Measurements from ENCODE around the gene PACSIN1.

The PACSIN1 gene

DNA sequence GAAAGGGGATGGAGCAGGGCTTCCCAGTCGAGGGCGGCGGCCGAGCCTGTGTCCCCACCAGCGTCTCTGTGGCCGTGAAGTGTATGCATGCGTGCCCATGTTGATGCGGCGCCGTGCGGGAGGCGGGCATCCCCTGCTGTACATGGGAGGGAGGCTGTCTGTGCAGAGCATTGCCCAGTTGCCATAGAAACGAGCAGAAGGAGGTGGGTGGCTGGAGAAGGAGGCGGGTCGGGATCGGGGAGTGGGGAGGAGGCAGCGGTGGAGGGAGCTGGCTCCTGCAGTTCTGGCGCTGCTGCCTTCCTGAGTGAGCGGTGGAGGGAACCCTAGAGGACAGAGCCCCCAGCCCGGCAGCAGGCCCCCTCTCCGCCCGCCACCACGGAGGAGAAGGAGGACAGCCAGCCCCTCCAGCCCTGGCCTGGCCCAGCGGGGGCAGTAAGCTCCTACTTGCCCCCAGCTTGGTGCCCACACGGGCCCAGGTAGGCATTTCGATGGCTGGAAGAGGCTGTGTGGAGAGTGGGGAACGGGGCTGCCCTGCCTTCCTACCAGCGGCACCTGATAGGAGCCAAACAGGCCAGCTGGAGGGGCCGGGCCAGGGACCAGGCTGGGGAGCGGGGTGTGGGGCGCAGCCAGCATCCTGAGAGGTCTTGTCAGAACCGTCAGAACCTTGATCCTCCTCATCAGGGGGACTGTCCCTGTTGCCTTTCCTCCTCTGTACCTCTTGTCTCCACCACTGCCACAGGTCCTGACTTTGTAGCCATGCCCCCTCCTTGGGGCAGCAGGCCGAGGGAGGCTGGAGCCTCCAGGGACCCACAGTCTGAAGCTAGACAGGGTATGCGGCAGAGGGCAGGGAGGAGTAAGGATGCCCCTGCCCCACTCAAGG is 49.0 kb downstream of the PACSIN1 start:
- no peak for DNase-seq (ENCODE audit: low read depth in 2 of 2)

DNA sequence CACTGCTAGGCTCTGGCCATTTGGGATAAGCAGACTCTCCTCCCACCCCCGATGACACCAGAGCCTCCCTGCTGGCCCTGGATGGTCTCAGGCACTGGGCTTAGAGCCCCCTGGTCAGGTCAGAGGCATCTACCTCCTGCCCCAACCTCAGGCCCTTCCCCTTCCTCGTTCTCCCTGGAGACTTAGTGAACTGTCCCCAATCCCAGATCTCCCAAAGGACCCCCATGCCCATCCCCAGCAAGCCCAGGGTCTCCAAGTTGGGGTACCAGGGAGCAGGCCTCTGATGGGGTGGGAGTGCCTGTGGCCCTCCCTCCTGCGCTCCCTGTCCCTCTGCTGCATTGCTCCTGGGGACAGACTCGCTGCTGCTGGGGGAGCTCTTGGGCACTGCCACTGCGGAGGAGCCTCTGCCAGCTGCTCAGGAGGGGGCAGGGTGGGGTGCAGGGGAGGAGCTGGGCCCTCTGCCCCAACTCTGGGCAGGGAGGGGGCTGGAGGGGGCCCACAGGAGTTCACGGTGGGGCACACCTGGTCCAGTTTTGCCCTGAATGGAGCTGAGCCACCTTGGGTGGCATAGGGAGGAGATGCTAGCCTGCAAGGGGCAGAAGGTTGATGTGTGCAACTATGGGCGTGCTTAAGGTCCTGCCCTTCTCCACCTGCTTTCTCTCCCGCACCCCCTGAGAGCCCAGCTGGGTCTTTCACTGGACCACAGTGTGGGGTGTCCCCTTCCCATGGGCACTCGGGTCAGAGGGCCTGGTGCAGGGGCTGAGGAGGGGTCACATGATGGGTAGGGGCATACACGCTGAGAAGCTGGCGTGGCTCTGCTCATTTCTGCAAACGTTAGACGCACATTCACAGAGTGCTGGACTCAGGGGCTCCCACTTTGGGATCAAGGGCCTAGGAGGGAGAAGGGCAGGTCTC is 49.9 kb downstream of the PACSIN1 start:
- DNase-seq (ENCODE audit: low read depth in 2 of 2), result no peak

DNA sequence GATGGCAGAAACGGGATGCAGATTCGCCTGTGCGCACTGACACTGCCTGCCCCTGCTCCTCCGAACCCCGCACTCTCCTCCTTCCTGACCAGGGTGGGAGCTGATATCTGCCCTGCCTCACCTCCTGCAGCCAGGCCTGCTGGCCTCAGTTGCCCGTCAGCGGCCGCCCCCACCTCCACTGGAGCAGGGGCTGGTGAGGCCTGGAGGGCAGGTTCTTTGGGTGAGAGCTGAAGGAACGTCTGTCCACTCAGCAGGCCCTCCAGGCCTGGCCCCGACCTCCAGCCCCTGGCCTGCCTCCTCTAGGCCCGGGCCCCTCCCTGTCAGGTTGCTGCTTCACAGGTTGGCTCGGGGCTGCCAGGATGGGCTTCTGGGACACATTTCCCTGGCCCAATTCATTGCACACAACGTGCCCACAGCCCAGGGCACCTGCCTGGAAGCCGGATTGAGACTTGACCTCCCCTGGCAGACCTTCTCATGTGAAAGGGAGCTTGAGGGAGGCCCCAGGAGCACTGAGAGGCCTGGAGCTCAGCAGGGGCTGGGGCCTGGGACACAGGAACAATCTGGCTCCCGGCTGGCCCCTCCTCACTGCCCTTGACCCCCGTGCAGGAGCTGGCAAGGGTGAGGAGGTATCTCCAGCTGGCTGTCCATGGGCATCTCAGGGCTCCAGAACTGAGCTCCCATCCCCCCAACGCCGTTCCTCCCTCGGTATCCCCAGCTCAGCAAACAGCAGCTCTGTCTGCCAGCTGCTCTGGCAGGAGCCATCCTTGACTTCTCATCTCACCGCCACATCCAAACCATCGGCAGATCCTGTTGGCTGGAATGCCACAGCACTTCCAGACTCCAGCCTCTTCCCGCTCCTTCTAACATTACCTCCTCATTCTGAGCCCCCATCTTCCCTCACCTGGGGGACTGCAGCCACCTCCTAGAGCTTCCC is 50.8 kb downstream of the PACSIN1 start:
- DNase-seq (ENCODE audit: low read depth in 2 of 2), result no peak

DNA sequence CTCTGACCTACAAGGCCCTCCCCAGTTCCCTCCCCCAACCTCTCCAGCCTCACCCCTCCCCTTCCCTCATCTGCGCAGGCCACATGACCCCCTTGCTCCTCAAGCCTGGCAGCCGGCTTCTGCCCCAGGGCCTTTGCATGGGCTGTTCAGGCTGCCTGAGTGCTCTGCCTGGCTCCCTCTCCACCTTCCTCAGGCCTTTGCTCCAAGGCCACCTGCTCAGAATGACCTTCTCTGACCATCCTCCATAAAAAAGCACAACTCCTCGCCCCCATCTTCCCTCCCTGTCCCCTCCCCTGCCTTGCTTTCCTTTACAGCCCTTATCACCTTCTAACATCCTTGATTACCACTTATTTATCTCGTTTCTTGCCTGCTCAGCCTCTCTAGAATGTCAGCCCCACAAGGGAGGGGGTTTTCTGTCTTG is 51.6 kb downstream of the PACSIN1 start:
- no peak for DNase-seq (ENCODE audit: low read depth in 2 of 2)

DNA sequence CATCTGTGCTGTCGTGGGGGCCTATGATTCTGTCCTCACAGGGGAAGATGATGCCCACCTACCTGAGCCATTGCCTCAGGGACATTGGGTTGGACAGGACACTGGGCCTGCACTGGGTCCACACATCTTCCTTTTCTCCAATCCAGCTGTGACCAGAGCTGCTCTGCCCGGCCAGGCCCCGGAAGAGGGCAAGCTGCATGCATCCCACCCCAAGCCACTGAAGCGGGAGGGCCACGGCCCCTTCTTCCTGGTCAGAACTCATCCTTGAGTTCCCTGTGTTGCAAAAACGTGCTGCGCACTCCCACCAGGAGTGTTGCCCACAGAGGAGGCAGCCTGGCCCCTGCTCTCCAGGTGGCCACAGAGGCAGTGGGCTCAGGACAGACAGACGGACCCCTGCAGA is 52.1 kb downstream of the PACSIN1 start:
- DNase-seq (ENCODE audit: low read depth in 2 of 2), result no peak

DNA sequence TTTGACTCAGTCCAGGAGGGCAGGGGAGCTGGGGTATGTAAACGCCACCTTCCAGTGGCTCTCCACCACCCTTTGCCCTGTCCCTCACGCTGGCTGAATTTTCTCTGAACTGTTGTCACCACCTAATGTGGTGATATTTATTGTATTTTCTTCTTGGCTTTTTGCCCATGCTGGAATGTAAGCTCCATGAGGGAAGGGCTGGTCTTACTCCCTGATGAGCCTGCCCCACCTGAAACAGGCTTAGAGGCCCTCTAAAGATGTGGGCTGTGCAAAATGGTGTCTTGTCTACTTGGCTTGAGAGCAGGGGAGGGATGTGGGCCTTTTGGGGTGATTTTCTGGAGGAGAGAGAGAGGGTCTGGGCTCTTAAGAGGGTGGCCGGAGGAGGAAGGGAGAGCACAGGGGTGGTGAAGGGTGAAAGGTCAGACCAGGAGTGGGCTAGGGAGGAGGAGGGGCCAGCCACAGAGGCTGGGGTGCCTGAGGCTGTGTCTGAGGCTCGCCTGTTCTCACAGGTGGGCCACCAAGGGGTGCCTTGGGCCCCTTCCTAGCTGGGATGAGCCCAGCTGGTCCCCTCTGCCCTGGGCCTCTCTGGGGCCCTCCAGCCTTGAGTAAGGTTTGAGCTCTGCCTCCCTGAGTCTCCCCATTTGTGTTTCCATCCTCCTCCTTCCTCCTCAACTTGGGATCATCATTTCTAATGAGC is 52.9 kb downstream of the PACSIN1 start:
- no peak for DNase-seq (ENCODE audit: low read depth in 2 of 2)

DNA sequence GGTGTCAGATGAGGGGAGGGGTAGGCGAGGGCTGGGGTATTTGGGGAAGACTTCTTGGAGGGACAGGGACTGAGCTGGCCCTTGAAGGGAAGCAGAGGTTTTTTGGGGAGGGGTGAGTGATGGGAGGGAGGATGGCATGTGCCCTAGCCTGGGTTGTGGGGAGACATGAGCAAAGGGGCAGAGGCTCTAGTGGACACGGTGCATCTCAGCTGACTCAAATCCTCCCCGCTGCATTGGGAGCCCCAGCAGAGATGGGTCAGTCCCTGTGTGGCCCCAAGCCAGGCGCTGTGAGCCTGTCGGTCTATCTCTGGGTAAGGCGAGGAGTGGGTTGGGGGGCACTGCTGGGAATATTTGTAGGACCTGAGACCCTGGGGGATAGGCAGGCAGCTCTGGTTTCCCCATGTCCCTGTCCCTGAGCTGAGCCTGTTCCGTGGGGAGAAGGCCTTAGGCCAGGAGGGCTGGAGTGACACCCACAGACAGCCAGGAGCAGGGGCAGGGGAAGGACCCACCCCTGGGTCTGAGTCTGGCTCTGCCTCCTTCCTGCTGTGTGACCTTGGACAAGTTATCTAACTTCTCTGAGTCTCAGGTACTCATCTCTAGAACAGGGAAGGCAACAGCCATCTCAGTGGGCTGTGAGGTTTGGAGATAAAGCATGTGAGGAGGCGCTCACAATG is 54.2 kb downstream of the PACSIN1 start:
- no peak for DNase-seq (ENCODE audit: low read depth in 2 of 2)

DNA sequence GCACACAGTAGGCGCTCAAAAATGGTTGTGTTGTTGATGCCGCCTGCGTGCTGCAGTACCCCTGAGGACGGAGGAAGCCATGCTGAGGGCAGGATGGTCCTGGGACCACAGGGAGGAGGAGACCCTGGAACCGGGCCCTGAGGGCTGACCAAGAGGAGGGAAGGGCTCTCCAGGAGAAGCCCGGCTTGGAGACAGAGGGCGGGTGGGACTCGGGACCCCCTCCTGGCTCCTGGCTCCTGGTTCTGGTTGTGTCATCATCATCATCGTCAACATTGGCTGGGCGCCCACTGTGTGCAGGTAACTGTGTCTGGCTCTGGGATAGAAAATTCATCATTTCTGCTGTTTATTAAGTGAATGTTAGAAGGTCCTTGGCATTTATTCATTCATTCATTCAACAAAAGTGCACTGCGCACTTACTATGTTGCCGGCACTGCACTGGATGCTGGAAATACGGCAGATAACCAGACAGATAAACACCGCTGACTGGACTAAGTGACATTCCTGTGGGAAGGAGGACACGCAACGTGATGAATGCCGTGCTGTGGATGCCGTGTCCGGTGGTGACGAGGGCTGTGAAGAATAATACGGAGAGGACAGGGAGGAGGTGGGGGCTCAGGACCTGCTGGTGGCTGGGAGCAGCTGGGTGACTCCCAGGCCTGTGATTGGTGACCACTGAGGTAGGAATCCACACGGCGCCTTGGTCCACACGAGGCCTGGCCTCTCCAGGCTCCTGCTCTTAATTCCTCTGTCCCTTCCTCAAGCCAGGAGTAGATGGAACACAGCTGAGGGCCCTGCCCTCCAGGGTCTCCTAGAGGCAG is 55.0 kb downstream of the PACSIN1 start:
- DNase-seq (ENCODE audit: low read depth in 2 of 2), result no peak

DNA sequence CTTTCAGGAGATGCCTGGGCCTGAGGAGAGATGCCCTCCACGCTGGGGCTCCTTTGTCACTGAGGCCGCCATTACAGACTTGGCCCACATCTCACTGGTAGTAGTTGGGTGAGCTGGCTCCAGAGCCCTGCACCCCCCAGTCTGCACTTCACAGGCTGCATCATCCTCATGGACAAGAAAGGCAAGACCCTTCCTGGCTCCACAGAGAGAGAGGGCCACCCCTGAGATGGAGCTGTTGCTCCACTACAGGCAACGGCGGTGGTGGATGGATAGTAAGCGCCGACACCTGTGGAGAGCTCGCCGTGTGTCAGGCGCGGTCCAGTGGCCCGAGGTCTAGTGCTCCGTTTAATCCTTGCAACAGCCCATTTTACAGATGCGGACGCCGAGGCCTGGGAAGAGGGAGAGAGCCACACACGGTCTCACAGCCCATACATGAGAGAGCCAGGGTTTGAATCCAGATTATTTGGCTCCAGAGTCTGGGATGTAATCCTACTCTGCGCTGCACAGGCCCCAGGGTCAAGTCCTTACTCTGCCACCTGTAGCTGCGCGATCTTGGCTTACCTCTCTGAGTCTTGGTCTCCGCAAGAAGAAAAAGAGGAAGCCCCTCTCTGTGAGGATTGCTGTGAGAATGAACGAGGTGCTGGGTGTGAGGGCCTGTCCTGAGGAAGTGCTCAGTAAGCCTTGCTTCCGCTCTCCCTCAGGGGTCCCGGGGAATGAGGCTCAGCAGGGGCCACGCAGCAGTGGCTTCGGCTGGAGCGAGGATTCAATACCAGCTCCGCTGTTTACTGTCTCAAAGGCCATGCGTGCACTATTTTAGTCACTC is 55.8 kb downstream of the PACSIN1 start:
- no peak for DNase-seq (ENCODE audit: low read depth in 2 of 2)

DNA sequence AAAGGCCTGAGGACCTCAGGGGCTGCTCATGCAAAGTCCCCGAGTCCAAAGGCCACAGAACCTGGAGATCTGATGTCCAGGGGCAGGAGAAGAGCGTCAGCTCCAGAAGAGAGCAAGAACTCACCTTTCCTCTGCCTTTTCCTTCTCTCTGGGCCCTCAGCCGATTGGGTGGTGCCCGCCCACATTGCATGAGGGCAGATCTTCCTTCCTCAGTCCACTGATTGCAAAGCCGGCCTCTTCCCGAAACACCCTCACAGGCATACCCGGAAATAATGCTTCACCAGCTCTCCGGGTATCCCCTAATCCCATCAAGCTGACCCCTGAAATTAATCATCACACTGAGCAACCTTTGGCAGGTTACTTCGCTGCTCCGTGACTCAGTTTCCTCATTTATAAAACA is 56.9 kb downstream of the PACSIN1 start:
- DNase-seq (ENCODE audit: low read depth in 2 of 2), result no peak

DNA sequence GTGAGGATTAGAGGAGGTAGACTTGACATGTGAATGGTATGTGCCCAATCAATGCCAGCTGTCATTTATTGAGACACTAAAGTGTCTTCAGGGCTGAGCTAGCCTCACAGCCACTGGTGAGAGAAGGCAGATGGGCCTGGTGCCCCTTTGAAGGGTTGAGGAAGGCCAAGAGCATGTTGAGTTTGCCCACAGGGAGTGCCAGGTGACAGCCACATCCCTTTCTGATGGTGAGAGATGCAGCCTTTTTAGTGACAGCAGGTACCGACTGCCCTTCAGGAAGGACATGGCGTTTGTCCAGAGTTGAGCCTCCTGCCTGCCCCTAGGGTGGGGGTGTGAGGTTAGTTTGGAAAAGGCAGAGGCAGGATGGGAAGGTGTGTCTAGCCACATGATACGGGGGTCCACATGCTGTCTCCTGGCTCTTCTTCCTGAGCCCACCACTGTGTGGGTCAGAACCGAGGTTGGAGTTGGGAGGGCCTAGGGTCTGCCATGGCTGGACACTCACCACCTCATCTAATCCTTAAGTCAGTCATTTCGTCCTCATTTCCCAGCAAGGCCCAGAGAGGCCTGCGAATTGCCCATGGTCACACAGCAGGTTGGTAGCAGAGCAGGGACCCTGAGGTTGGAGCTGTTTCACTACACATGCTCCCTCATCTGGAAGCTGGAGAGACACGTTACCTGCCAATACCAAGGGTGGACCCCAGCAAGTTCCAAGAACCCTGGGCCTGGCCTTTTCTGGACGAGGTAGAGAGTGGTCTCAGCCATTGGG is 57.7 kb downstream of the PACSIN1 start:
- DNase-seq (ENCODE audit: low read depth in 2 of 2), result no peak

DNA sequence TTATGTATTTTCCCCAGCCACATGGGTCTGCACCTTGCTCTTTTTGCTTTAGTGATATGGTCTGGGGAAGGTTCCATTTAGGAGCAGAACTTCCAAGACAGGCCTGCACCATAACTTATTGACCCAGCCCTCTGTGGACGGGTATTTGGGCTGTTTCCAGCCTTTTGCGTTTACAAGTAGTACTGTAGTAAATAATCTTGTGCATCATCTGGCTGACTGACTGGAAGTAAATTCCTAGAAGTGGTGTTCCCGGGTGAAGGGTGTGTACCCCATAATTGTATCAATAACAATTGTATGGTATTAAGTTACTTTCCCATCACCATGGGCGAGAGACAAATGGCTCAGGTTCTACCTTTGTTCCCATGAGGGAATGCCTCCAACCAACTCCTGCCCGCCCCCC is 58.6 kb downstream of the PACSIN1 start:
- no peak for DNase-seq (ENCODE audit: low read depth in 2 of 2)

DNA sequence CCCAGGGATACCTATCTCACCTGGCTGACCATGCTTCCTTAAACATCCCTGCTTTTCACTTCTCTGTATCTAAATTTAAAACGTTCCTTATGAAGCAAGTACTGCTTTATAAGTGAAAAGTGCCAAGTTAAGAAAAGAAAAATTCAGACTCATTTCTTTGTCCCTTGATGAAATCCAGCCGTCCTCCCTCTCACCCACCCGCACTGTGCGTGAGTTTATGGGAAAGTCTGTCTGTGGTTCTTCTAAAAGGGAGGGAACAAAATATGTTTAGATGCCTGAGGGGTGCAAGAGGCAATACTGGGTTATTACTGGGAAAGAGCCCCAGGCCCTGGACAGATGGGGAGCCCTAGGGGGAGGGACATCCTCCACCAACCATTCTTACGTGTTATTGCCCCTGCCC is 59.1 kb downstream of the PACSIN1 start:
- DNase-seq (ENCODE audit: low read depth in 2 of 2), result no peak

DNA sequence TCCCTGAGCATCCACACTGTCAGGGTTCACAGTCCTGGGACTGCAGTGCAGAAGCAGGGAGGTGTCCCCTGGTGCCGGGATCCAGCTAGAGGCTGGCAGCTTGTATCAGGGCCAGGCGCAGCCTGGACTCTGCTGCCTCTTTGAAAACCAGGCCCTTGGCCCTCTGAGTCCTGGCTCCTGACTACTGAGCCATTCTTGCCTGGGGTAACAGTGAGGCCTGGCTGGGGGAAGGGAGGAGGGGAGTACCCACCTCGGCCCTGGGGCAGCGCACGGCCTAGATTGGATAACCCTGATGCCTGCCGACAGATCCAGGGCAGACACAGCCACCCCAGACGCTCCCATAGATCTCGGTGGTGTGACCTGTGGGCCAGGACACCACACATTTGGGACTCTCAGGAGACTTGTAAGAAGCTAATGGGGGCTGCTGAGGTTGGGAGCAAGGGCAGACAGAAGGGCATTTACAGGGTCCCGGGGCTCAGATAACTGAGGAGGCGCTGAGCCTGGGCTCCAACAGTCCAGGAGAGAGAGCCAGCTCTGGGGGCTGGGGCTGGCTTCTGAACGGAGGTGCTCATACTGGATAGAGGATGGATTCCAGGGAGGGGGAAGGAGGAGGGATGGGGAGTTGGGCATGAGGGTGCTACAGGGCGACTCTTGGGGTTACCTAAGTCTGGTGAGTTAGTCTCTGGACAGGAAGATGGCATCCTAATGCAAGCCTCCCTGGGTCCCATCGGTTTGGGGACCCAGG is 59.7 kb downstream of the PACSIN1 start:
- no peak for DNase-seq (ENCODE audit: low read depth in 2 of 2)

DNA sequence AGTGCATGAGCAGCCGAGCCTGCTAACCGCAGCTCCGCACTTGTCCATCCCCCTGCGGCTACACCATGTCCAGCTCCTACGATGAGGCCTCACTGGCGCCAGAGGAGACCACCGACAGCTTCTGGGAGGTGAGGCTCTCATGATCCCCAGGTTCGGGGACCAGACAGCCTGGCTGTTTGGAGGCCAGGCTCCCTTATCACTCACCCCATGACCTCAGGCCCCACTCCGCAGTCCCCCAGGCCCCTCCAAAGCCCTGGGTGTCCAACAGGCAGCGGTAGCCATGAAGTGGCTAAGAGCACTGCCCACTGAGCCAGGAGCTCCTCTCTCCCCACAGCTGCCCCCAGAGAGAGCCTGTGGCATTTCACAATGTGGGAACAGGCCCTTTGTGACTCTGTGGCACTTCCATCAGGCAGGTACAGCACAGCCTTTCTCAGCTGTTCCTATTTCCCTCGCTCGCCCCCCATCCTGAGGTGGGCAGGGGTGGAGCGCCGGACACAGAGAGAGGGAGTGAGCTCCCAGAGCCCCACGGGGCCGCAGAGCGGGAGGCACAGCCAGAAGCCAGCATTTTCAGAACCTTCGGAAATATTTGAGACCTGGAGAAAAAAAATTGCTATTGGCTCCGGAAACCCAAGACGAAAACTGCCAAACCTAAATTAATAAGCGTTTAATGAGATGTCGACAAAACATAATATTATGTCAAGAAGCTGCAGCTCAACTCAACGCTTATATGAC is 60.5 kb downstream of the PACSIN1 start:
- DNase-seq (ENCODE audit: low read depth in 2 of 2), result no peak

DNA sequence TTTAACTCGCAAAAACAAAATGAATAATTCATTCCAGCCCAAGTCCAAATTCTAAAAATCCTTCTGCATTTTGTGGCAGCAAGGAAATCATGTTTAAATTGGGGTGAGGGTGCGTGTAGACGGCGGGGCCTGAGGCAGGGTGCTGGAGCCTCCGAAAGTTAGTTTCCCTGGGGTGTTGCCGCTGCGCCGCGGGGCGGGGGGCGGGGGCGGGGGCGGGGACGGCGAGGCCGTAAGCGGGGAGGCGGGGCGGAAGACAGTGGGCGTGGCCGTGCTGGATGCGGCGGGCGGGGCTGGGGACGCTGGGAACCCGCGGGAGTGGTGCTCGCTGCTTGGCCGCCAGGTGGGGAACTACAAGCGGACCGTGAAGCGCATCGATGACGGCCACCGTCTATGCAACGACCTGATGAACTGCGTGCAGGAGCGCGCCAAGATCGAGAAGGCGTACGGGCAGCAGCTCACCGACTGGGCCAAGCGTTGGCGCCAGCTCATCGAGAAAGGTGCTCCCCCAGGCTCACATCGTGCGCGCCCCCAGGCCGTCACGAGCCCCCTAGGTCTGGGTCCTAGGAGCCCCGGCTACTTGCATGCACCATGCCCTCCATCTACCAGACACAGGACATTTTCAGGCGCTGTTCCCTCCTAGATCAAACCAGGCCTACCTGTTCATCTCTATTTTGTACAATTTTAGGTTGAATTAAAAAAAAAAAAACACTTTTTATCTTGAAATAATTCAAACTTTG is 61.3 kb downstream of the PACSIN1 start:
- DNase-seq (ENCODE audit: low read depth in 2 of 2), result peak; percentile 92 to 94
